ENCODE results near the gene HGF. TPM values are rescaled to one million over a fixed set of nuclear protein-coding genes. Genes with fewer than 3 reads are reported as not detected.

Gene HGF
- total and polyA plus RNA-seq, 2 of the 8 experiments (the other 6 are each of a cell fraction or from before 2014, with no cell fraction given) = 0.05 to 0.60 TPM

DNA sequence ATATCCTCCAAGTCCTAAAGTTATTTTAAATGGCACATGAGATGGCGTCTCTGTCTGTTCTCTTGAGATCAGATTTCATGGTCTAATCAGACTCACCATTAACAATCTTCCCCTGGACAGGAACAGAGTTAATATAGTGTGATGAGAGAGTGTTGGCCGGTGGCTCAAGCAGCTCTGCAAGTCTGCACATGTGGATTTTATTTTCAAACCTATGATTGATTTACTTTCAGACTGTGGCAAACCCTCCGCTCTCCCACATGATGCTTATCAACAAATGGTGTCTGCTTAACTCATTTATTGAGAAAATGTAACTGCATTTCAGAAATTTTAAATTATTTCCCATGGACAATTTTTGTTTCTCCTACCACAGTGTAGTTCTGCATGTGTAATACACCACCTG lies 46.5 kb upstream of the HGF start:
- no peak overlapping the region for H3K4me2 ChIP-seq (ENCODE audit: insufficient read depth in 1 of 2, low read depth in 2 of 2, low read length in 2 of 2)
- no peak overlapping the region for H2AK5ac ChIP-seq (ENCODE audit: low read depth, low read length)
- H2BK15ac ChIP-seq (ENCODE audit: low read length) = no peak overlapping the region
- no peak overlapping the region for H3K23ac ChIP-seq (ENCODE audit: insufficient read length)
- POLR2A ChIA-PET (ENCODE audit: partially characterized antibody) = no interaction called here
- H3K79me2 ChIP-seq (ENCODE audit: control insufficient read depth in 1 of 2, insufficient read depth in 2 of 2, low read length in 2 of 2) = no peaks in the 10 kb centered on the region
- CTCF ChIA-PET (ENCODE audit: partially characterized antibody) = no interaction called here
- no peak overlapping the region for H3K14ac ChIP-seq (ENCODE audit: insufficient read length)
- no peak overlapping the region for H3K9ac ChIP-seq (replicated peaks in 1 of 4; ENCODE audit: extremely low read depth in 1 of 4, low read depth in 3 of 4, low read length in 3 of 4)
- no peaks in the 10 kb centered on the region for H3K36me3 ChIP-seq (ENCODE audit: control insufficient read depth in 2 of 4, insufficient read depth in 4 of 4, low read length in 3 of 4)
- no peaks in the 10 kb centered on the region for H3K27me3 ChIP-seq (replicated peaks in 1 of 4; ENCODE audit: control insufficient read depth in 3 of 4, extremely low read depth in 1 of 4, insufficient read depth in 3 of 4, low read length in 3 of 4)
- FAIRE-seq (no peak), DNase-seq (ENCODE audit: low read depth in 1 of 2, low spot score in 2 of 2) (no peak)
- 93% methylated on average over 3 of the region's 3 CpGs; no CpG with 5 or more reads in 1 of the 2 experiments for WGBS, 2 experiments (ENCODE audit: extremely low coverage in 1 of 2, insufficient coverage in 1 of 2, insufficient read length in 1 of 2, insufficient replicate concordance in 2 of 2, low coverage in 1 of 2, low lambda C conversion rate in 2 of 2, missing lambda C conversion rate in 1 of 2)
- H2BK12ac ChIP-seq (ENCODE audit: low read depth, low read length) = no peak overlapping the region
- H4K91ac ChIP-seq (replicated peaks; ENCODE audit: insufficient read length, low read length) = no peak overlapping the region
- H4K5ac ChIP-seq (ENCODE audit: insufficient read length, low read depth, low read length) = no peak overlapping the region
- H4K20me1 ChIP-seq (replicated peaks in 1 of 2; ENCODE audit: control insufficient read depth in 1 of 2, insufficient read depth in 2 of 2, low read length in 2 of 2) = no peaks in the 10 kb centered on the region
- H3K27ac ChIP-seq (ENCODE audit: low read depth, low read length) = no peak overlapping the region
- H2BK20ac ChIP-seq (ENCODE audit: low read length) = no peak overlapping the region
- no peaks in the 10 kb centered on the region for H3K9me3 ChIP-seq (ENCODE audit: insufficient read depth in 2 of 2, low read depth in 1 of 2, low read length in 1 of 2)
- H3K4me3 ChIP-seq (ENCODE audit: extremely low read depth in 1 of 4, insufficient read depth in 2 of 4, low read depth in 3 of 4, low read length in 4 of 4) = no peak overlapping the region
- H3K23me2 ChIP-seq (ENCODE audit: low read depth, low read length) = no peaks in the 10 kb centered on the region
- H2BK5ac ChIP-seq (ENCODE audit: low read depth, low read length) = no peak overlapping the region
- no peak overlapping the region for H3K56ac ChIP-seq (replicated peaks; ENCODE audit: insufficient read length, low read depth, low read length)
- H2BK120ac ChIP-seq (replicated peaks; ENCODE audit: low read depth, low read length) = no peak overlapping the region
- H3K4me1 ChIP-seq (replicated peaks in 1 of 4; ENCODE audit: control insufficient read depth in 3 of 4, insufficient read depth in 4 of 4, low read length in 3 of 4) = no peaks in the 10 kb centered on the region
- no peak overlapping the region for H3K4ac ChIP-seq (replicated peaks; ENCODE audit: insufficient read length, low read depth, low read length)
- H4K8ac ChIP-seq (ENCODE audit: extremely low read depth, insufficient read depth, low read length) = no peak overlapping the region
- no peaks in the 10 kb centered on the region for H3K79me1 ChIP-seq (ENCODE audit: low read depth, low read length)
- H2AFZ ChIP-seq (ENCODE audit: low read length) = no peak overlapping the region
- no peak overlapping the region for H3K18ac ChIP-seq (ENCODE audit: extremely low read depth, low read length)
- TF ChIP-seq KDM4A (IDR thresholded peaks at IDR 0.05; ENCODE audit: low read depth, low read length, severe bottlenecking) = no peak
- TF ChIP-seq EP300 (IDR thresholded peaks at IDR 0.05; ENCODE audit: borderline replicate concordance in 1 of 2, low read depth in 2 of 2, low read length in 2 of 2) = no peak
- TF ChIP-seq TCF12 (IDR thresholded peaks at IDR 0.05; ENCODE audit: low read depth, low read length) = no peak
- no peak for TF ChIP-seq TAF1 (IDR thresholded peaks at IDR 0.05; ENCODE audit: low read depth, low read length)
- TF ChIP-seq BCL11A (IDR thresholded peaks at IDR 0.05; ENCODE audit: low read depth in 2 of 2, low read length in 2 of 2) = no peak
- no peak for TF ChIP-seq SRF (IDR thresholded peaks at IDR 0.05; ENCODE audit: low read depth, low read length)
- TF ChIP-seq GTF2F1 (IDR thresholded peaks at IDR 0.05; ENCODE audit: borderline replicate concordance, low read depth, low read length) = no peak
- TF ChIP-seq JUND (IDR thresholded peaks at IDR 0.05; ENCODE audit: low read length) = no peak
- TF ChIP-seq, protein P1, sequence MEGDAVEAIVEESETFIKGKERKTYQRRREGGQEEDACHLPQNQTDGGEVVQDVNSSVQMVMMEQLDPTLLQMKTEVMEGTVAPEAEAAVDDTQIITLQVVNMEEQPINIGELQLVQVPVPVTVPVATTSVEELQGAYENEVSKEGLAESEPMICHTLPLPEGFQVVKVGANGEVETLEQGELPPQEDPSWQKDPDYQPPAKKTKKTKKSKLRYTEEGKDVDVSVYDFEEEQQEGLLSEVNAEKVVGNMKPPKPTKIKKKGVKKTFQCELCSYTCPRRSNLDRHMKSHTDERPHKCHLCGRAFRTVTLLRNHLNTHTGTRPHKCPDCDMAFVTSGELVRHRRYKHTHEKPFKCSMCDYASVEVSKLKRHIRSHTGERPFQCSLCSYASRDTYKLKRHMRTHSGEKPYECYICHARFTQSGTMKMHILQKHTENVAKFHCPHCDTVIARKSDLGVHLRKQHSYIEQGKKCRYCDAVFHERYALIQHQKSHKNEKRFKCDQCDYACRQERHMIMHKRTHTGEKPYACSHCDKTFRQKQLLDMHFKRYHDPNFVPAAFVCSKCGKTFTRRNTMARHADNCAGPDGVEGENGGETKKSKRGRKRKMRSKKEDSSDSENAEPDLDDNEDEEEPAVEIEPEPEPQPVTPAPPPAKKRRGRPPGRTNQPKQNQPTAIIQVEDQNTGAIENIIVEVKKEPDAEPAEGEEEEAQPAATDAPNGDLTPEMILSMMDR (IDR thresholded peaks at IDR 0.05; ENCODE audit: control extremely low read depth in 1 of 3, insufficient read depth in 1 of 3, low read depth in 1 of 3, low read length in 3 of 3) = no peak
- no peak for TF ChIP-seq RNF2 (IDR thresholded peaks at IDR 0.05; ENCODE audit: borderline replicate concordance, low read depth, low read length, missing control alignments, poor library complexity, severe bottlenecking)
- TF ChIP-seq CBX8 (IDR thresholded peaks at IDR 0.05; ENCODE audit: borderline replicate concordance, low read depth, low read length) = no peak
